IMR-90 (cell line): Measurements from ENCODE around the gene MATN3. TPM values are rescaled to one million over a fixed set of nuclear protein-coding genes. Genes with fewer than 3 reads are reported as not detected.

ENCODE experiments used
- ATAC-seq: fragments of 200-7000 bp; cut with Tn5 transposase; 2 replicates; pipeline ENCODE4 v1.9.1; 2020; ENCODE audit warnings: low read depth, mild to moderate bottlenecking, moderate library complexity
- BruUV-seq: library from RNA; stranded (reverse); fragments of 400-500 nt; replicated peaks from 2 replicates; lab custom pipeline; 2021; lab: Mats Ljungman, UMichigan
- CTCF ChIA-PET: fragments of 300-600 bp; formaldehyde crosslinking; extraction: SDS; loops from one replicate; lab custom pipeline; 2021; ENCODE audit warnings: antibody characterized with exemption; lab: Yijun Ruan, JAX
- POLR2A ChIA-PET: fragments of 300-600 bp; sonication (Branson Sonifier 250); formaldehyde crosslinking; loops from one replicate; lab custom pipeline; 2022; ENCODE audit warnings: antibody characterized with exemption; ENCODE audit not compliant: unreplicated experiment; lab: Charles Lee
- DNase-seq: peaks from one replicate; pipeline ENCODE4 v3.0.0; 2013
- H2AFZ ChIP-seq: replicated peaks from 2 replicates; pipeline ENCODE3; 2013; ENCODE audit warnings: low read length, mild to moderate bottlenecking; ENCODE audit not compliant: poor library complexity
- H2AK5ac ChIP-seq: 2 replicates; pipeline ENCODE4 v1.6.1; 2013; ENCODE audit warnings: low read depth, low read length, inconsistent platforms
- H2AK9ac ChIP-seq: replicated peaks from 2 replicates; pipeline ENCODE3; 2013; ENCODE audit warnings: mild to moderate bottlenecking, low read depth, low read length, moderate library complexity; ENCODE audit not compliant: poor library complexity
- H2BK120ac ChIP-seq: 2 replicates; pipeline ENCODE4 v1.6.1; 2013; ENCODE audit warnings: low read depth, low read length, inconsistent platforms
- H2BK15ac ChIP-seq: 3 replicates; pipeline ENCODE4 v1.6.1; 2013; ENCODE audit warnings: low read depth, low read length, inconsistent platforms
- H2BK20ac ChIP-seq: 2 replicates; pipeline ENCODE4 v1.6.1; 2013; ENCODE audit warnings: low read depth, mild to moderate bottlenecking, inconsistent platforms, low read length, moderate library complexity
- H2BK5ac ChIP-seq: 2 replicates; pipeline ENCODE4 v1.6.1; 2013; ENCODE audit warnings: mild to moderate bottlenecking, low read depth, low read length, inconsistent platforms; ENCODE audit not compliant: poor library complexity, severe bottlenecking
- H3K14ac ChIP-seq: replicated peaks from 2 replicates; pipeline ENCODE4 v1.6.1; 2013; ENCODE audit warnings: low read depth, low read length, inconsistent platforms
- H3K18ac ChIP-seq: 2 replicates; pipeline ENCODE4 v1.6.1; 2013; ENCODE audit warnings: low read depth, low read length, control low read depth
- H3K23ac ChIP-seq: 2 replicates; pipeline ENCODE4 v1.6.1; 2013; ENCODE audit warnings: low read depth, low read length, inconsistent platforms
- H3K27ac ChIP-seq: 2 replicates; pipeline ENCODE4 v1.5.1; 2013; ENCODE audit warnings: mild to moderate bottlenecking, control low read depth, low read length; ENCODE audit not compliant: insufficient read depth
- H3K27me3 ChIP-seq: 2 replicates; pipeline ENCODE4 v1.6.1; 2013; ENCODE audit warnings: low read length; ENCODE audit not compliant: control insufficient read depth, insufficient read depth
- H3K36me3 ChIP-seq: 2 replicates; pipeline ENCODE4 v1.6.1; 2013; ENCODE audit warnings: low read length, mixed read lengths; ENCODE audit not compliant: control insufficient read depth, insufficient read depth
- H3K4ac ChIP-seq: 2 replicates; pipeline ENCODE4 v1.6.1; 2013; ENCODE audit warnings: low read depth, low read length, inconsistent platforms
- H3K4me1 ChIP-seq: 2 replicates; pipeline ENCODE4 v1.6.1; 2013; ENCODE audit warnings: low read length, mixed read lengths; ENCODE audit not compliant: control insufficient read depth, insufficient read depth
- H3K4me2 ChIP-seq: 2 replicates; pipeline ENCODE4 v1.6.1; 2013; ENCODE audit warnings: low read depth, mild to moderate bottlenecking, control low read depth, low read length, moderate library complexity
- H3K4me3 ChIP-seq: 2 replicates; pipeline ENCODE4 v1.5.1; 2013; ENCODE audit warnings: low read depth, mild to moderate bottlenecking, control low read depth, low read length, moderate library complexity; ENCODE audit not compliant: insufficient read depth
- H3K56ac ChIP-seq: 2 replicates; pipeline ENCODE4 v1.6.1; 2013; ENCODE audit warnings: low read length, inconsistent platforms; ENCODE audit not compliant: insufficient read depth; ENCODE audit errors: extremely low read depth
- H3K79me1 ChIP-seq, 2 experiments: 2 replicates each; pipeline ENCODE4 v1.6.1; 2013; ENCODE audit warnings: low read length in 2 of 2, inconsistent platforms in 1 of 2, low read depth in 1 of 2
- H3K9ac ChIP-seq: 2 replicates; pipeline ENCODE4 v1.6.1; 2013; ENCODE audit warnings: low read depth, low read length, control low read depth
- H3K9me1 ChIP-seq: 2 replicates; pipeline ENCODE4 v1.6.1; 2013; ENCODE audit warnings: low read length, inconsistent platforms; ENCODE audit not compliant: insufficient read depth
- H3K9me3 ChIP-seq: 2 replicates; pipeline ENCODE4 v1.6.1; 2013; ENCODE audit warnings: low read length; ENCODE audit not compliant: control insufficient read depth, insufficient read depth
- H4K20me1 ChIP-seq: 2 replicates; pipeline ENCODE4 v1.6.1; 2013; ENCODE audit warnings: low read length, inconsistent platforms; ENCODE audit not compliant: insufficient read depth
- H4K5ac ChIP-seq: 2 replicates; pipeline ENCODE4 v1.6.1; 2013; ENCODE audit warnings: mild to moderate bottlenecking, low read depth, low read length, control low read depth
- H4K8ac ChIP-seq, 2 experiments: 2 replicates each; pipeline ENCODE4 v1.6.1; 2013; ENCODE audit warnings: low read depth in 2 of 2, low read length in 2 of 2, control low read depth in 1 of 2, inconsistent platforms in 1 of 2
- H4K91ac ChIP-seq: 2 replicates; pipeline ENCODE4 v1.6.1; 2013; ENCODE audit warnings: low read depth, low read length, inconsistent platforms; ENCODE audit not compliant: insufficient read depth
- BHLHE40 ChIP-seq: fragments of 150-350 bp; IDR thresholded peaks from 2 replicates; pipeline ENCODE4 v1.6.1; 2016; ENCODE audit warnings: mild to moderate bottlenecking, low read depth, low read length
- WGBS, 2 experiments: methylation state at CpG; one replicate each; pipeline versions ENCODE4 v1.1.5 to v1.1.7; 2013; ENCODE audit warnings: missing lambda C conversion rate in 2 of 2; ENCODE audit not compliant: insufficient read length in 1 of 2; ENCODE audit errors: extremely low coverage in 2 of 2; 5-methylcytosine and 5-hydroxymethylcytosine counted together
- dilution Hi-C: fragments of 300-500 bp; cut with HindIII; formaldehyde crosslinking; loops from one replicate; pipeline ENCODE4 v1.14.3; 2018; ENCODE audit warnings: low sequenced_read_pairs; ENCODE audit not compliant: unreplicated experiment
- in situ Hi-C: fragments of 300-500 bp; cut with MboI; formaldehyde crosslinking; loops from 3 replicates; pipeline ENCODE4 v1.14.3; 2019; ENCODE audit warnings: low sequenced_read_pairs, inconsistent platforms, mixed read lengths
- intact Hi-C: fragments of 100-400 bp; cut with micrococcal nuclease; formaldehyde crosslinking; loops from 2 replicates; pipeline ENCODE4 v1.10.0; 2022
- polyA plus RNA-seq, 3 experiments: library from polyadenylated mRNA; depleted of rRNA; stranded (reverse); fragments of >200 nt; gene quantifications; 2 replicates each; pipeline ENCODE4 v1.2.3, GENCODE V29; 2012; ENCODE audit warnings: low replicate concordance in 1 of 3
- total RNA-seq: library from RNA; depleted of rRNA; stranded (reverse); fragments of >200 nt; gene quantifications from 2 replicates; pipeline ENCODE4 v1.2.3, GENCODE V29; 2012

Gene MATN3
- total and polyA plus RNA-seq, 2 of the 4 experiments (the other 2 are of a cell fraction), result 0.90 to 3.0 TPM

- H3K27me3 ChIP-seq, result no peaks in the 10 kb centered on the region
- peak overlapping the region; percentile 95; the same call in 1 of the 2 replicates for H3K56ac ChIP-seq
- peak overlapping the region; percentile 74 for H2BK120ac ChIP-seq
- no peak for TF ChIP-seq BHLHE40
- peak overlapping the region; percentile 88 for H2BK20ac ChIP-seq
- POLR2A ChIA-PET, result interaction anchor here (1.0 to 2.7 kb wide), 2 partner anchors 9 to 15 kb away, joined by 3 to 18 read pairs; no protein-coding TSS in a partner anchor
- no peak overlapping the region; the same call in 1 of the 2 replicates for H4K5ac ChIP-seq
- DNase-seq (peak; percentile 83), ATAC-seq (peak; percentile 8; the same call in 1 of the 2 replicates)
- WGBS, 2 experiments, result 13% methylated on average over 1 of the region's 5 CpGs; no CpG with 5 or more reads in 1 of the 2 experiments
- peak overlapping the region; percentile 34; the same call in 1 of the 2 replicates for H3K18ac ChIP-seq
- peak overlapping the region; percentile 67; the same call in 1 of the 2 replicates for H4K91ac ChIP-seq
- peak overlapping the region; percentile 77; the same call in 2 of the 3 replicates for H2BK15ac ChIP-seq
- peaks cover 2% of the 10 kb centered on the region; the same call in 1 of the 2 replicates for H3K9me1 ChIP-seq
- H3K4ac ChIP-seq, result peak overlapping the region; percentile 90; the same call in 1 of the 2 replicates
- H4K8ac ChIP-seq, result peak overlapping the region; percentile 77 to 86
- H3K4me1 ChIP-seq, result peaks cover 2% of the 10 kb centered on the region; the same call in 1 of the 2 replicates
- no peaks in the 10 kb centered on the region for H3K9me3 ChIP-seq
- CTCF ChIA-PET, result interaction anchor here (2.2 kb wide), 1 partner anchor 9 kb away, joined by 9 read pairs; no protein-coding TSS in a partner anchor
- peak overlapping the region; percentile 86 for H3K9ac ChIP-seq
- intact Hi-C loops, result loop anchor here (1.0 kb wide), 1 partner anchor 15 kb away; no protein-coding TSS in a partner anchor
- H3K4me3 ChIP-seq, result peak overlapping the region; percentile 52
- H2AK9ac ChIP-seq, result no peak overlapping the region
- peaks cover 30% of the 10 kb centered on the region; the same call in 1 of the 2 replicates for H4K20me1 ChIP-seq
- BruUV-seq, result no TSS peak
- H3K27ac ChIP-seq, result no peak overlapping the region
- peaks cover 0 to 24% of the 10 kb centered on the region in 2 experiments; a peak in 2 of 4 replicates for H3K79me1 ChIP-seq
- no peak overlapping the region; the same call in 1 of the 2 replicates for H2AK5ac ChIP-seq
- peak overlapping the region; percentile 94 for H3K4me2 ChIP-seq
- in situ Hi-C loops, result no loop called here
- peak overlapping the region; percentile 66; the same call in 1 of the 2 replicates for H3K14ac ChIP-seq
- no peak overlapping the region for H2AFZ ChIP-seq
- H3K36me3 ChIP-seq, result no peaks in the 10 kb centered on the region
- H2BK5ac ChIP-seq, result peak overlapping the region; percentile 91
- dilution Hi-C loops, result no loop called here
- H3K23ac ChIP-seq, result peak overlapping the region; percentile 95; the same call in 1 of the 2 replicates
Observed at GRCh38 chr2:20052861-20053281, 40.4 kb upstream of the MATN3 start.
